Gastrocnemius medialis (tissue), 4 donors: ENCODE data around the gene CENPB. TPM values are rescaled to one million over a fixed set of nuclear protein-coding genes. Genes with fewer than 3 reads are reported as not detected.

Experiments
- ATAC-seq, 2 donors: fragments of 150-250 bp; one replicate each; pipeline ENCODE4 v1.9.1; 2016
- DNase-seq, 2 donors: peaks; one replicate each; pipeline ENCODE4 v3.0.0-alpha.2; 2019
- H3K27ac ChIP-seq, 4 donors: fragments of 200-600 bp; sonication (generic); 1 replicate in 1 of 4; 2 replicates in 3 of 4; pipeline ENCODE4 v1.5.1; 2016 to 2018; ENCODE audit warnings: mild to moderate bottlenecking in 2 of 4, moderate library complexity in 1 of 4
- H3K27me3 ChIP-seq, 3 donors: fragments of 200-600 bp; sonication (generic) in 2 of 3; 1 replicate in 1 of 3; 2 replicates in 2 of 3; pipeline versions ENCODE4 v1.5.1 to v1.6.0; 2016 to 2019; ENCODE audit warnings: mild to moderate bottlenecking in 1 of 3, moderate library complexity in 1 of 3
- H3K36me3 ChIP-seq, 2 donors: fragments of 200-600 bp; sonication (generic) in 1 of 2; one replicate each; pipeline ENCODE4 v1.5.1; 2017 to 2018
- H3K4me1 ChIP-seq, 2 donors: fragments of 200-600 bp; sonication (generic) in 1 of 2; one replicate each; pipeline ENCODE4 v1.5.1; 2016 to 2017; ENCODE audit warnings: mild to moderate bottlenecking in 2 of 2
- H3K4me3 ChIP-seq, 4 donors: fragments of 200-600 bp; sonication (generic) in 3 of 4; 1 replicate in 1 of 4; 2 replicates in 3 of 4; pipeline ENCODE4 v1.5.1; 2016 to 2019; ENCODE audit warnings: mild to moderate bottlenecking in 2 of 4
- H3K9me3 ChIP-seq, 3 donors: fragments of 200-600 bp; sonication (generic) in 2 of 3; 1 replicate in 1 of 3; 2 replicates in 2 of 3; pipeline ENCODE4 v1.5.1; 2016 to 2019
- POLR2A ChIP-seq, 2 donors: fragments of 450-650 bp; IDR thresholded peaks; one replicate each; pipeline ENCODE4 v1.6.1; 2017; ENCODE audit warnings: antibody characterized with exemption in 2 of 2, mild to moderate bottlenecking in 2 of 2, moderate library complexity in 2 of 2
- in situ Hi-C, 4 donors: fragments of 200-750 bp; cut with MboI; loops; one replicate each; pipeline versions ENCODE4 v1.15.0 to v1.8.0; 2017; ENCODE audit warnings: low sequenced_read_pairs in 4 of 4
- intact Hi-C: fragments of 100-400 bp; cut with DNase I; formaldehyde crosslinking; loops from one replicate; pipeline ENCODE4 v1.15.1; 2023; ENCODE audit warnings: low total_unique reads
- total RNA-seq, 4 donors: library from RNA; depleted of rRNA; stranded (reverse); fragments of >200 nt; gene quantifications; one replicate each; pipeline versions ENCODE4 v1.1.0 to v1.2.3, GENCODE V29; 2016
- TF ChIP-seq, protein P1 (sequence below), 5 experiments: fragments of 450-650 bp in 3 of 5; fragments of 200-600 bp in 2 of 5; sonication (generic) in 2 of 5; IDR thresholded peaks in 4 of 5; conservative IDR thresholded peaks in 1 of 5; 1 replicate in 4 of 5; 2 replicates in 1 of 5; pipeline ENCODE4 v1.5.1; 2016 to 2019; ENCODE audit warnings: antibody characterized with exemption in 5 of 5, mild to moderate bottlenecking in 3 of 5, moderate library complexity in 3 of 5

CENPB gene
- total RNA-seq, 4 donors from 2014 or later, result 67.5 to 186 (median 143) TPM

DNA sequence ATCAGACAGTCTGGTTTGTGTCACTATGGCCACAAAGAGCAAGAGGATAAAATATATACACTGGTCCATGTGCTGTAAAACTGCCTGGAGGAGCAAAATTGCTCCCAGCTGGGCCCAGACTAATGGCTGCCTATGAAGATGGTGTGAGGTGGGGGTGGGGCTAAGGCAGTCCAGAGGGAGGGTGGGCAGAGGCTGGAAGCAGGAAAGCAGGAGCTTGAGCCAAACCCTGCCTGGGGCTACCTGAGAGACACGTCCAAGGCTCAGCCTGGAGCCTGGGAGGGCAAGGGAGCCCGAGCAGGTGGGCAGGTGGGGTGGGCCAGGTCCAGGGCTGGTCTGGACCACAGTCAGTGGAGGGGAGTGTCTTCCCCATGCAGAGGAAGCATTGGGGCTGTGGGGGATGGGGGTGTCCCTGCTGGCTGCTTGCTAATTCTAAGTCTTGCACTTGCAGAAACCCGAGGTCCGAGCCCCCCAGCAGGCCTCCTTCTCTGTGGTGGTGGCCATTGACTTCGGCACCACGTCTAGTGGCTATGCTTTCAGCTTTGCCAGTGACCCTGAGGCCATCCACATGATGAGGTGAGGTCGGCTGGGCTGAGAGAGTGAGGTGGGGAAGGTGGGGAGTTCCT, 44.6 kb downstream of the CENPB start:
- TF ChIP-seq, protein P1, sequence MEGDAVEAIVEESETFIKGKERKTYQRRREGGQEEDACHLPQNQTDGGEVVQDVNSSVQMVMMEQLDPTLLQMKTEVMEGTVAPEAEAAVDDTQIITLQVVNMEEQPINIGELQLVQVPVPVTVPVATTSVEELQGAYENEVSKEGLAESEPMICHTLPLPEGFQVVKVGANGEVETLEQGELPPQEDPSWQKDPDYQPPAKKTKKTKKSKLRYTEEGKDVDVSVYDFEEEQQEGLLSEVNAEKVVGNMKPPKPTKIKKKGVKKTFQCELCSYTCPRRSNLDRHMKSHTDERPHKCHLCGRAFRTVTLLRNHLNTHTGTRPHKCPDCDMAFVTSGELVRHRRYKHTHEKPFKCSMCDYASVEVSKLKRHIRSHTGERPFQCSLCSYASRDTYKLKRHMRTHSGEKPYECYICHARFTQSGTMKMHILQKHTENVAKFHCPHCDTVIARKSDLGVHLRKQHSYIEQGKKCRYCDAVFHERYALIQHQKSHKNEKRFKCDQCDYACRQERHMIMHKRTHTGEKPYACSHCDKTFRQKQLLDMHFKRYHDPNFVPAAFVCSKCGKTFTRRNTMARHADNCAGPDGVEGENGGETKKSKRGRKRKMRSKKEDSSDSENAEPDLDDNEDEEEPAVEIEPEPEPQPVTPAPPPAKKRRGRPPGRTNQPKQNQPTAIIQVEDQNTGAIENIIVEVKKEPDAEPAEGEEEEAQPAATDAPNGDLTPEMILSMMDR (IDR thresholded peaks at IDR 0.05 in 4 of 5, conservative IDR thresholded peaks at IDR 0.05 in 1 of 5), result no peak
- no peak for TF ChIP-seq POLR2A (IDR thresholded peaks at IDR 0.05)
- ATAC-seq, result no peak
- Histone ChIP-seq H3K9me3 (no peaks in the 10 kb centered on the region), H3K36me3 (no peaks in the 10 kb centered on the region), H3K27me3 (peaks cover 0 to 16% (median 9%) of the 10 kb centered on the region in 3 donors), H3K4me1 (no peaks in the 10 kb centered on the region), H3K27ac (no peak overlapping the region), H3K4me3 (no peak overlapping the region)
- no peak for DNase-seq
- intact Hi-C loops (no loop called here), in situ Hi-C loops (no loop called here)

DNA sequence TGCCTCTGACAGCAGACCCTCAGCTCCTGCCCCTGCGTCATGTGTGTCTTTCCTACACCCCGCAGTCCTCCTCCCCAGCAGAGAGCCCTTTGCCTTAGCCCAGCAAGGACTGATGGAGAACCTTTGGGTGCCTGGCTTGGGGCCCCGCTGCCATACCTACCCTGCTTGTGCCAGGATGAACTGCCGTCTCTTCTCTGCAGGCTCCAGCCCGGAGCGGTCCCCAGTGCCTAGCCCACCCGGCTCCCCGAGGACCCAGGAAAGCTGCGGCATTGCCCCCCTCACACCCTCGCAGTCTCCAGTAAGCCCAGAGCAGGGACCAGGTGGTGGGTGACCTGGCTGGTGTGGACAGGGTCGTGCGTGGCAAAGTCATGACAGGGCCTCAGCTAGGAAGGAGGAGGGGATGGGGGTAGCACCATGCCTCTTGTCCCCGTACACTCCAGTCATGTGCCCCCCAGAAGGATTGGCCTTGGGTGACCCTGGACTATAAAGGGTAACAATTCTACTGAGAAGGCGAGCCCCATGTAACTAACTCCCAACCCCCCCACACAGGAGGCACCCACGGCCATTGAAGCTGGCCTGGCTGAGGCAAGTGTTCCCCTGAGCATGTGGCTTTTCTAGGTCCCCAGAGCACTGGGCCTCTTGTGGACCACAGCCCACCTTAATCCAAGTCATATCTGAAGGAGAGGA, 45.8 kb downstream of the CENPB start:
- Histone ChIP-seq H3K4me3 (no peak overlapping the region), H3K4me1 (no peaks in the 10 kb centered on the region), H3K36me3 (no peaks in the 10 kb centered on the region), H3K27ac (peak overlapping the region in 3 of 4 donors; percentile 58 to 67 (median 65)), H3K9me3 (no peaks in the 10 kb centered on the region), H3K27me3 (peaks cover 0 to 16% (median 6%) of the 10 kb centered on the region in 3 donors)
- in situ Hi-C loops (no loop called here), intact Hi-C loops (no loop called here)
- TF ChIP-seq, protein P1 (IDR thresholded peaks at IDR 0.05 in 4 of 5, conservative IDR thresholded peaks at IDR 0.05 in 1 of 5), result no peak
- no peak for TF ChIP-seq POLR2A (IDR thresholded peaks at IDR 0.05)
- ATAC-seq (no peak), DNase-seq (no peak)

DNA sequence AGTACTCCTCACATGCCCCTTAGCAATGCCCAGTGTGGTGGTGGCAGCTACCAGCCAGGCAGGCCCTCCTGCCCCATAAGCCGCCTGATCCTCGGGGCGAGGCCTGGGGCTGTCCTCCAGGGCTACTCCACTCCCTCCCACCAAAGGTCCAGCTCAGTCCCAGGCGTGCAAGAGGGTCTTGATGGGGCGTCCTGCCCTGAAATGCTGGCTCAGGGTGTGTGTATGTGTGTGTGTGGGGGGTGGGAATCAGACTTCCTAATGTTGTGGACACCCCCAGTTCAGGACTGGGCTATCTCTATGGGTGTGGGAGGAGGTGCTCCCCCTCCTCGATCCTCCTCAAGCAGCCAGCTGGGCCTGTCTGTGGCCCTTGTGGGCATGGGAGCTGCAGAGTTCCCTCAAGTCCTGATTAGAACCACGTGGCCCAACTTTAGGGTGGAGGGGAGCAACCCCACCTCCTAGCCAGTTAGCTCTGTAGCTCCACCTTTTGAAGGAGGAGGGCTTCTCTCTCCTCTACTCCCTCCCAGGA, 46.6 kb downstream of the CENPB start:
- Histone ChIP-seq H3K4me1 (no peaks in the 10 kb centered on the region), H3K27ac (peak overlapping the region; percentile 10 to 67 (median 62)), H3K4me3 (no peak overlapping the region), H3K36me3 (no peaks in the 10 kb centered on the region), H3K27me3 (peaks cover 0 to 9% (median 0%) of the 10 kb centered on the region in 3 donors), H3K9me3 (no peaks in the 10 kb centered on the region)
- in situ Hi-C loops (no loop called here), intact Hi-C loops (no loop called here)
- ATAC-seq (no peak), DNase-seq (no peak)
- no peak for TF ChIP-seq POLR2A (IDR thresholded peaks at IDR 0.05)
- TF ChIP-seq, protein P1 (IDR thresholded peaks at IDR 0.05 in 4 of 5, conservative IDR thresholded peaks at IDR 0.05 in 1 of 5), result no peak

DNA sequence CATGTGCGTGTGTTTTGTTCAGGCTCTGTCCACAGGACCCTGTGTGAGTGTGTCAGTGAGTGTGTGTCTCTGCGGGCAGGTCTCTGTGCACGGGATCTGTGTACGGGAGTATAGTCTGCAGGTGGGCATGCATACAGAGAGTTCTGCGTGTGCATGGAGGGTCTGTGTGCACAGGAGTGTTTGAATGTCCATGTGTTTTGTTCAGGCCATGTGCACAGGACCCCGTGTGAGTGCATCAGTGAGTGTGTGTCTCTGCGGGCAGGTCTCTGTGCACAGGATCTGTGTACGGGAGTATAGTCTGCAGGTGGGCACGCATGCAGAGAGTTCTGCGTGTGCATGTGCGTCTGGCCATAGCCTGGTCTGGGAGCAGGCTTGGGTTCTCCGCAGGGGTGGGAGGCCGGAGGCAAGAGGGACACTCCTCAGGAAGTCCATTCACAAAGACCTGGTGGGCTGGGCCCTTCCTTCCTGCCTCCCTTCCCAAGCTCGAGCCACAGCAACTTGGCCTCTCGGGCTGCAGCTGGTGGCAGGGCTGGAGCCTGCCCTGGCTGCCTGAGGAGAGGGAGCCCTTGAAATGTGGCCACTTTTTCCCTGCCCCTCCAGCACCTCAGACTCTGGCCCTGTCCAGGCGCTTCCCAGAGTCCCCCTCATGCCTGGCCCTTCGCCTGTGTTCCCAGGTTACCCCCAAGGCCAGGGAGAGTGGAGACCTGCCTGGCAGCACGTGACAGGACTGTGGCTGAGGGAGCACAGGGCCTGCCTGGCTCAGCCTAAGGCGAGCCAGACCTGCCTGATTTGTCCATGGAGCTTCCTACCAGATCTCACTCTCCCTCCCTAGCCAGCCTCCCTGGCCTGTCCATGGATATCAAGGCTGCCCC, 47.2 kb downstream of the CENPB start:
- DNase-seq (no peak), ATAC-seq (peak in 1 of 2 donors; percentile 55)
- in situ Hi-C loops, result no loop called here
- TF ChIP-seq, protein P1 (IDR thresholded peaks at IDR 0.05 in 4 of 5, conservative IDR thresholded peaks at IDR 0.05 in 1 of 5), result no peak
- H3K4me3 ChIP-seq, result no peak overlapping the region
- peaks cover 0 to 2% (median 0%) of the 10 kb centered on the region in 3 donors for H3K27me3 ChIP-seq
- no peaks in the 10 kb centered on the region for H3K4me1 ChIP-seq
- no peaks in the 10 kb centered on the region for H3K36me3 ChIP-seq
- intact Hi-C loops, result no loop called here
- H3K27ac ChIP-seq, result peak overlapping the region; percentile 10 to 67 (median 62)
- H3K9me3 ChIP-seq, result no peaks in the 10 kb centered on the region
